IMR-90 (cell line): Measurements from ENCODE around the gene ITGB4.

ENCODE experiments used
- BHLHE40 ChIP-seq: fragments of 150-350 bp; IDR thresholded peaks from 2 replicates; pipeline ENCODE4 v1.6.1; 2016; ENCODE audit warnings: mild to moderate bottlenecking, low read depth, low read length
- RFX5 ChIP-seq: IDR thresholded peaks from 2 replicates; pipeline ENCODE4 v1.8.0; 2012; ENCODE audit warnings: low read depth, mild to moderate bottlenecking, low read length, moderate library complexity
- TF ChIP-seq, protein P1 (sequence below): conservative IDR thresholded peaks from 2 replicates; pipeline ENCODE4 v1.5.1; 2012; ENCODE audit warnings: mild to moderate bottlenecking, low read depth, low read length, improper control_type of control experiment

GRCh38 chr17:75703191-75703590 lies 18.1 kb upstream of the ITGB4 start:
- TF ChIP-seq, protein P1, sequence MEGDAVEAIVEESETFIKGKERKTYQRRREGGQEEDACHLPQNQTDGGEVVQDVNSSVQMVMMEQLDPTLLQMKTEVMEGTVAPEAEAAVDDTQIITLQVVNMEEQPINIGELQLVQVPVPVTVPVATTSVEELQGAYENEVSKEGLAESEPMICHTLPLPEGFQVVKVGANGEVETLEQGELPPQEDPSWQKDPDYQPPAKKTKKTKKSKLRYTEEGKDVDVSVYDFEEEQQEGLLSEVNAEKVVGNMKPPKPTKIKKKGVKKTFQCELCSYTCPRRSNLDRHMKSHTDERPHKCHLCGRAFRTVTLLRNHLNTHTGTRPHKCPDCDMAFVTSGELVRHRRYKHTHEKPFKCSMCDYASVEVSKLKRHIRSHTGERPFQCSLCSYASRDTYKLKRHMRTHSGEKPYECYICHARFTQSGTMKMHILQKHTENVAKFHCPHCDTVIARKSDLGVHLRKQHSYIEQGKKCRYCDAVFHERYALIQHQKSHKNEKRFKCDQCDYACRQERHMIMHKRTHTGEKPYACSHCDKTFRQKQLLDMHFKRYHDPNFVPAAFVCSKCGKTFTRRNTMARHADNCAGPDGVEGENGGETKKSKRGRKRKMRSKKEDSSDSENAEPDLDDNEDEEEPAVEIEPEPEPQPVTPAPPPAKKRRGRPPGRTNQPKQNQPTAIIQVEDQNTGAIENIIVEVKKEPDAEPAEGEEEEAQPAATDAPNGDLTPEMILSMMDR = no peak
- no peak for TF ChIP-seq RFX5
- TF ChIP-seq BHLHE40 = no peak
